GM12878 (cell line): Measurements from ENCODE around the gene NUDT5.

Source experiments
- BCLAF1 ChIP-seq: fragments of 450-650 bp; IDR thresholded peaks from 2 replicates; pipeline ENCODE4 v1.6.1; 2017; ENCODE audit warnings: antibody characterized with exemption, mild to moderate bottlenecking, moderate library complexity
- BHLHE40 ChIP-seq, 2 experiments: fragments of 450-650 bp in 1 of 2; IDR thresholded peaks; 2 replicates each; pipeline ENCODE4 v1.6.1; 2011 to 2017; ENCODE audit warnings: low read depth in 2 of 2, borderline replicate concordance in 1 of 2, improper control_type of control experiment in 1 of 2, low read length in 1 of 2, mild to moderate bottlenecking in 1 of 2
- CTCF ChIP-seq, 3 experiments: IDR thresholded peaks in 2 of 3; conservative IDR thresholded peaks in 1 of 3; 2 replicates each; pipeline ENCODE4 v1.5.1; 2011; ENCODE audit warnings: low read depth in 3 of 3, low read length in 3 of 3, mild to moderate bottlenecking in 3 of 3, control low read depth in 2 of 3, moderate library complexity in 2 of 3, inconsistent platforms in 1 of 3, mixed read lengths in 1 of 3; ENCODE audit not compliant: control insufficient read depth in 2 of 3, insufficient read depth in 1 of 3; ENCODE audit errors: extremely low read depth in 1 of 3
- EZH2 ChIP-seq: IDR thresholded peaks from 2 replicates; pipeline ENCODE4 v1.6.1; 2012; ENCODE audit warnings: low read depth, mild to moderate bottlenecking, control low read depth, inconsistent platforms, low read length, borderline replicate concordance; ENCODE audit not compliant: control insufficient read depth
- JUND ChIP-seq: IDR thresholded peaks from 2 replicates; pipeline ENCODE4 v1.6.1; 2012; ENCODE audit warnings: low read depth, mild to moderate bottlenecking, low read length, improper control_type of control experiment, moderate library complexity
- POLR2AphosphoS5 ChIP-seq: IDR thresholded peaks from 2 replicates; pipeline ENCODE4 v1.6.1; 2011; ENCODE audit warnings: mild to moderate bottlenecking, low read length, inconsistent platforms
- RFX5 ChIP-seq: IDR thresholded peaks from 2 replicates; pipeline ENCODE4 v1.6.1; 2011; ENCODE audit warnings: low read depth, low read length, improper control_type of control experiment
- USF1 ChIP-seq: IDR thresholded peaks from 2 replicates; pipeline ENCODE4 v1.6.1; 2011; ENCODE audit warnings: borderline replicate concordance, low read depth, mild to moderate bottlenecking, moderate library complexity, mixed read lengths, low read length; ENCODE audit not compliant: insufficient read depth; ENCODE audit errors: extremely low read length

GRCh38 chr10:12214093-12214492 lies 18.4 kb upstream of the NUDT5 start:
- TF ChIP-seq EZH2 = no peak
- TF ChIP-seq BHLHE40 (IDR thresholded peaks at IDR 0.05; ENCODE audit: borderline replicate concordance in 1 of 2, low read depth in 2 of 2, low read length in 1 of 2) = no peak
- TF ChIP-seq BCLAF1 = no peak
- no peak for TF ChIP-seq JUND
- no peak for TF ChIP-seq POLR2AphosphoS5
- no peak for TF ChIP-seq USF1
- no peak for TF ChIP-seq RFX5
- no peak for TF ChIP-seq CTCF (IDR thresholded peaks at IDR 0.05 in 2 of 3, conservative IDR thresholded peaks at IDR 0.05 in 1 of 3; ENCODE audit: control insufficient read depth in 2 of 3, extremely low read depth in 1 of 3, insufficient read depth in 1 of 3, low read depth in 3 of 3, low read length in 3 of 3)
